OCI-LY3 (cell line): Measurements from ENCODE around the gene ARHGAP23.

Experiments used
- EZH2phosphoT487 ChIP-seq: fragments of 200-600 bp; shearing (Covaris generic); IDR thresholded peaks from 2 replicates; pipeline ENCODE4 v1.6.1; 2018; ENCODE audit warnings: antibody characterized with exemption, mixed run types, low read depth
- TF ChIP-seq, protein P1 (sequence below): fragments of 200-600, 300-600 bp; sonication (generic); IDR thresholded peaks from 2 replicates; pipeline ENCODE4 v1.5.1; 2014; ENCODE audit warnings: antibody characterized with exemption, low read length, low read depth

- TF ChIP-seq EZH2phosphoT487: no peak
- TF ChIP-seq, protein P1, sequence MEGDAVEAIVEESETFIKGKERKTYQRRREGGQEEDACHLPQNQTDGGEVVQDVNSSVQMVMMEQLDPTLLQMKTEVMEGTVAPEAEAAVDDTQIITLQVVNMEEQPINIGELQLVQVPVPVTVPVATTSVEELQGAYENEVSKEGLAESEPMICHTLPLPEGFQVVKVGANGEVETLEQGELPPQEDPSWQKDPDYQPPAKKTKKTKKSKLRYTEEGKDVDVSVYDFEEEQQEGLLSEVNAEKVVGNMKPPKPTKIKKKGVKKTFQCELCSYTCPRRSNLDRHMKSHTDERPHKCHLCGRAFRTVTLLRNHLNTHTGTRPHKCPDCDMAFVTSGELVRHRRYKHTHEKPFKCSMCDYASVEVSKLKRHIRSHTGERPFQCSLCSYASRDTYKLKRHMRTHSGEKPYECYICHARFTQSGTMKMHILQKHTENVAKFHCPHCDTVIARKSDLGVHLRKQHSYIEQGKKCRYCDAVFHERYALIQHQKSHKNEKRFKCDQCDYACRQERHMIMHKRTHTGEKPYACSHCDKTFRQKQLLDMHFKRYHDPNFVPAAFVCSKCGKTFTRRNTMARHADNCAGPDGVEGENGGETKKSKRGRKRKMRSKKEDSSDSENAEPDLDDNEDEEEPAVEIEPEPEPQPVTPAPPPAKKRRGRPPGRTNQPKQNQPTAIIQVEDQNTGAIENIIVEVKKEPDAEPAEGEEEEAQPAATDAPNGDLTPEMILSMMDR: no peak
Observed at GRCh38 chr17:38435795-38436194, 7.5 kb downstream of the ARHGAP23 start.
